GM18861 (cell line): Measurements from ENCODE around the gene CFAP70.
A peak's percentile ranks its signal among the peaks of the same experiment; 100 is the strongest.
"Not testable (repeated sequence)": the region's sequence is repeated elsewhere in the genome, so short reads cannot be mapped to it uniquely, and the experiment has no call there.

Experiments used
- ATAC-seq: cut with Tn5 transposase; IDR thresholded peaks from one replicate; pipeline ENCODE4 v1.9.1; 2021; ENCODE audit not compliant: unreplicated experiment

The CFAP70 gene

GRCh38 chr10:73258612-73259011, 100.1 kb downstream of the CFAP70 start:
- ATAC-seq: not testable (repeated sequence)

GRCh38 chr10:73253225-73253555, 105.5 kb downstream of the CFAP70 start:
- no peak for ATAC-seq

GRCh38 chr10:73252445-73253224, 106.0 kb downstream of the CFAP70 start, which contains the start of gene MRPS16:
MRPS16 (minus strand) TSS chr10:73252644; CDS start chr10:73252482, 162 bp downstream.
- peak; percentile 74 for ATAC-seq

- ATAC-seq: no peak
Measured at GRCh38 chr10:73251683-73252444, 106.8 kb downstream of the CFAP70 start.

- no peak for ATAC-seq
Measured at GRCh38 chr10:73248259-73248724, 110.4 kb downstream of the CFAP70 start.

GRCh38 chr10:73247509-73248258, 111.0 kb downstream of the CFAP70 start:
- no peak for ATAC-seq

- ATAC-seq: peak; percentile 61
Measured at GRCh38 chr10:73246646-73247508, 111.8 kb downstream of the CFAP70 start, which contains the start of gene DNAJC9. DNAJC9 (minus strand) TSS chr10:73247255; CDS start chr10:73247189, 66 bp downstream.

GRCh38 chr10:73246322-73246645, 112.4 kb downstream of the CFAP70 start:
- ATAC-seq: no peak

- no peak for ATAC-seq
Measured at GRCh38 chr10:73244866-73245477, 113.7 kb downstream of the CFAP70 start.

GRCh38 chr10:73239908-73240307, 118.8 kb downstream of the CFAP70 start:
- no peak for ATAC-seq

- ATAC-seq: no peak
Measured at GRCh38 chr10:73238990-73239566, 119.6 kb downstream of the CFAP70 start.

- no peak for ATAC-seq
Measured at GRCh38 chr10:73234695-73235094, 124.0 kb downstream of the CFAP70 start.

- ATAC-seq: no peak
Measured at GRCh38 chr10:73233883-73234282, 124.8 kb downstream of the CFAP70 start.

- no peak for ATAC-seq
Measured at GRCh38 chr10:73232887-73233286, 125.8 kb downstream of the CFAP70 start.

- no peak for ATAC-seq
Measured at GRCh38 chr10:73229567-73229966, 129.1 kb downstream of the CFAP70 start.

- ATAC-seq: no peak
Measured at GRCh38 chr10:73228247-73228646, 130.4 kb downstream of the CFAP70 start.

GRCh38 chr10:73226663-73227062, 132.0 kb downstream of the CFAP70 start:
- no peak for ATAC-seq

GRCh38 chr10:73225518-73225917, 133.1 kb downstream of the CFAP70 start:
- ATAC-seq: no peak

GRCh38 chr10:73220989-73221388, 137.7 kb downstream of the CFAP70 start:
- ATAC-seq: no peak

- ATAC-seq: no peak
Measured at GRCh38 chr10:73219384-73219783, 139.3 kb downstream of the CFAP70 start.
